NCI-H2081 (cell line): ENCODE results near the gene RBM25.

Source experiments
- DNase-seq, 2 experiments: peaks; one replicate each; lab custom pipeline; 2025; lab: John Stamatoyannopoulos, UW

Gene RBM25

GRCh38 chr14:73102806-73103497 is 44.6 kb downstream of the RBM25 start:
- DNase-seq = no peak

DNA sequence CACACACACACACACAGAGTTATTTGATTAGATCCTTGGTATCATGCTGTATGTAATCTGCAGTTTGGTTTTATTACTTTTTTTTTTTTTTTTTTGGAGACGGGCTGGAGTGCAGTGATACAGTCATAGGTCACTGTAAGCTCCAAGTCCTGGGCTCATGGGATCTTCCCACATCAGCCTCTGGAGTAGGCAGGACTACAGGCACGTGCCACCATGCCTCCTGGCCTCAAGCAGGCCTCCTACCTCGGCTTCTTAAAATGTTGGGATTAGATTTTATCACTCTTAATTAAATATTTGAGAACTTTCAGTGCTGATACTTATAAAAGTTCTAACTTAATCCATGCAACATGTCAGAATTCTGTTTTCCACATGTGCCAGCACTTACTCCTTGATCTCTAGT is 46.7 kb downstream of the RBM25 start:
- no peak for DNase-seq

- no peak for DNase-seq
These were observed 47.4 kb downstream of the RBM25 start for GRCh38 chr14:73105727-73106126.

- DNase-seq = no peak
These were observed 57.8 kb downstream of the RBM25 start for GRCh38 chr14:73116079-73116665.

DNA sequence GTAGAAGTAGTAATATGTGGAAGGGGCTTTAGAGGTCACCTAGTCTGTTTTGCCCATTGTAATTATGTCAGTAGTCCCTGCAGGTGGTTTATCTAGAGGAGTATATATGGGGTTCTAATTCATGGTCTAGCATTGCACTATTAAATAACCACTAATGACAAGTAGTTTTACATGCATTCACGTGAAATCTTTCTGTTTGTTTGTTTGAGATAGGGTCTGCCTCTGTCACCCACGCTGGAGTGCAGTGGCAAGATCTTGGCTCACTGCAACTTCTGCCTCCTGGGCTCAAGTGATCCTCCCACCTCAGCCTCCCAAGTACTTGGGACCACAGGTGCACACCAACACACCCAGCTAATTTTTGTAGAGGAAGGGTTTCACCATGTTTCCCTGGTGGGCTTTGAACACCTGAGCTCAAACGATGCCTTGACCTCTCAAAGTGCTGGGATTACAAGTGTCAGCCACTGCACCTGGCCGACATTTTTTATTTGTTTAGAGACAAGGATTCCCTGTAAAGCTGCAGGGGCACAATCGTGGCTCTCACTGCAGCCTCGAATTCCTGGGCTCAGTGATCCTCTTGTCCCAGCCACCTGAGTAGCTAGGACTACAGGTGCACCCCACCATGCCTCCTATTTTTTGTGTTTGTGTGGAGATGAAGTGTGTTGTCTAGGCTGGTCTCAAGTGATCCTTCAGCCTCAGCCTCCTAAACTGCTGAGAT is 66.0 kb downstream of the RBM25 start:
- DNase-seq = no peak

DNA sequence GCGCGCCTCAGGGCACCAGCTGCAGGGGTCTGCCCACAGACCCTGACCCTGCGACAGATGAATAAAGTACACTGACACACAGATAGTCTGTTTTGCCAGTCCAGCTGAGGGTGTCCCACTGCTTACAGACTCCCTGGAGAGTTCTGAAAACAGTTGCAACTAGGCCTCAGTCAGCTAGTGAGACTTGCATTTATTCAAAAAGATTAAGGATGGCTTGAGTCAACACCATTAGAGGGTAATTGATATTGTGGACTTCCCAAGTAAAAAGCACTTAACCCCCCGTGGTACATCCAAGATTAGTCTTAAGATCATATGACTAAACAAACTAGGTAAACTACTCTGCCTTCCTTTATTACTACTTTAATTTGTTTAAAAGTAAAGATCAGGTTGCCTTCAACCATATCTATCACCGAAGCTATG is 66.8 kb downstream of the RBM25 start:
- peak; percentile 5 to 58 for DNase-seq

DNA sequence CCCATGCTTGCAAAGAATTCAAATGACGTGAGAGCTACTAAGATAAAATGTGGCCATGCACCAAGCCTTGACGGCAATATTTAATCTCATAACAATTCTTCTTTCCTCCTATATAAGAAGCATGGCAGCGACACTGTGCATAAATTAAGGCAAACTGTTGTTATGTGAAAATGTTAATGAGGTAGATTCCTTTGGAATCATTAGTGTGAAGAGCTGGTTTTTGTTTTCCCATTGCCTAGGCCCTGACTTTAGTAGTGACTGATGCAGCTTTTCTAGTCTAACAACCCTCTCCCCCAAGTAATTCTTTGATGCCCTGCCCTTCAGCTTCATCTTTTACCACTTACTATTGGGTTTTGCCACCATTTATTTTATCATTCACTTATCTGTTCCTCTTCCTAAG is 67.4 kb downstream of the RBM25 start:
- no peak for DNase-seq

DNA sequence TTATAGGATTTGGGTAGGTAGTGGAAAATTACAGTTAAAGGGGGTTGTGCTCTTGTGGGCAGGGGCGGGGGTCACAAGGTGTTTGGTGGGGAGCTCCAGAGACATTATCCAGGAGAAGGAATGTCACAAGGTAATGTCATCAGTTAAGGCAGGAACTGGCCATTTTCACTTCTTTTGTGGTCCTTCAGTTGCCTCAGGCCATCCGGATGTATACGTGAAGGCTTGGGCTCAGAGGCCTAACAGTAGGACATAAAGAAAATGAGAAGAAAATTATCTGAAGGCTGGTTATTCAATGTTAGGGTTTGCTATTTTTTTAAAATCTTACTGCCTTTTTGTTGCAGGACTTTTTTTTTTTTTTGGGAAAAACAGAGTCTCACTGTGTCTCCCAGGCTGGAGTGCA is 75.5 kb downstream of the RBM25 start:
- DNase-seq = no peak

DNA sequence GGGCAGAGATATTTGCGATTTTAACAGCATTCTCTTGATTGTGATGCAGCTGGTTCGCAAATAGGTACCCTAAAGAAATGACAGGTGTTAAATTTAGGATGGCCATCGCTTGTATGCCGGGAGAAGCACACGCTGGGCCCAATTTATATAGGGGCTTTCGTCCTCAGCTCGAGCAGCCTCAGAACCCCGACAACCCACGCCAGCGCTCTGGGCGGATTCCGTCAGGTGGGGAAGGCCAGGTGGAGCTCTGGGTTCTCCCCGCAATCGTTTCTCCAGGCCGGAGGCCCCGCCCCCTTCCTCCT is 77.7 kb downstream of the RBM25 start:
- no peak for DNase-seq

- DNase-seq = peak; percentile 90 to 93
These were observed 78.3 kb downstream of the RBM25 start, which contains the start of gene PSEN1 for GRCh38 chr14:73136387-73137225. TSS of gene PSEN1 (plus strand) at chr14:73136507. CDS start at chr14:73148020, 11,513 bp downstream.

DNA sequence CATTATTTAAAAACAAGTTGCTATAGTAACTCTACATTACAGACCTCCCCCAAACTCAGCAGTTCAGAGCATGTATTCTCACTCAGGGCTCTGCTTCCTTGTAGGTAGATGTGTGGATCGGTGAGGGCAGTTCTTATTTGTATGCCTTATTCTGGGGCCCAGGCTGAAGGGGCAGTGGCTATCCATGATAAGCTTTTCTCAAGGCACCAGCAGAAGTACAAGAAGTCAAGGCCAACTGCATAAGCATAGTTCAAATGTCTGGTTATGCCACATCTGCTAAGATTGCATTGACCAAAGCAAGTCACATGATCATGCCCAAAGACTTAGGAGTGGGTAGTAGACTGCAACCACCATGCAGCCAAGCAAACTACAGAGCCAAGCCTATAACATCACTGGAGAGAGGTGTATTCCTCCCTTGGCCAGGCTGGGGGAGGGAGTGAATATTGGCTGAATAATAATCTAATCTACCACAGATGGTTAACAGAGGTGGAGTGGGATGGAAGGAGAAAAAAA is 82.5 kb downstream of the RBM25 start:
- DNase-seq = no peak

DNA sequence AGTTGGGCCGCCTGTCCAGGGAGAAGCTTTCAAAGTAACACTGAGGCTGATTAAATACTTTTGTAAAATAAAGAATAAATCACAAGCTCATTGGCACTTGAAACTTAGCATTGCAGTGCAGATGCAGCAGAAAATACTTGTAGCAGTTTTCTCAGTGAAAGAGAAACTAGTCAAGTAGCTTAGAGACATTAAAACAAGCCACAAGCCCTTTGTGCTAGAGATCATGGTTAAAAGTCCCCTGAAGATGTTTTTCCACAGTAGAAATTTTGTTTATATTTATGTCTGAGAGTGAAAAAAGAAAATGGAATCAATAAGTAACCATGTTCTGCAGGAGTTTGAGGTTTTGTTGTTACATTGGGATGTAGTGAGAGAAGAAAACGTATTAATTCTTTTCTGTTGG is 83.9 kb downstream of the RBM25 start:
- DNase-seq = no peak

DNA sequence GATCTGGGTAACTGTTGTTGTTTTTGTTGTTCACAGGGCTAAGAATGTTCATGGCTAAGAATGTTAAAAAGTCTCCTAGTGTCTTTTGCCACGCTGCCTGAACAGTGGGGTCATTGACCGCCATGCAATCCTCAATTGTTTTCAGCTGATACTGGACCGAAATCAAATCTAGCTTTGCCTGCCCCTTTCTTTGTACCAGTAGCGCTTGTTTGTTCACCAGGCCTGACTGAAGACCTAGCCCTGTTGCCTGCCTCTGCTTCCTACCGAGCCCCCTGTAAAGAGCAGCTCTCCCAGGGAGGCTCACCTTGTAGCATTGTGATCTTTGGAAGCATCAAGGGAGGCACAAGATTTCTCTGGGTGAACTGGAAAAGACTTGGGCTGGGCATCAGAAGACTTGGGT is 84.7 kb downstream of the RBM25 start:
- no peak for DNase-seq

DNA sequence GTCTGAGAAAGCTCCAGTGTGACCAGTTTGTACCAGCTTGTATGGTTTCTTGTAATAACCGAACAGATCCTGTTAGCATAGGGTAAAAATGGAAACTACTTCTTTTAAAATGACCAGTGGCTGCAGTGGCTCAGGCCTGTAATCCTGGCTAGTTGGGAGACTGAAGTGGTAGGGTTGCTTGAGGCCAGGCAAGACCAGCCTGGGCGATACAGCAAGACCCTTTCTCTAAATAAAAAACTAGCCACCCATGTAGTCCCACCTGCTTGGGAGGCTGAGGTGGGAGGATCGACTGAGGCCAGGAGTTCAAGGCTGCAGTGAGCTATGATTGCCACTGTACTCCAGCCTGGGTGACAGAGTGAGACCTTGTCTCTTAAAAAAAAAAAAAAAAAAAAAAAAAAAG is 85.3 kb downstream of the RBM25 start:
- no peak for DNase-seq

DNA sequence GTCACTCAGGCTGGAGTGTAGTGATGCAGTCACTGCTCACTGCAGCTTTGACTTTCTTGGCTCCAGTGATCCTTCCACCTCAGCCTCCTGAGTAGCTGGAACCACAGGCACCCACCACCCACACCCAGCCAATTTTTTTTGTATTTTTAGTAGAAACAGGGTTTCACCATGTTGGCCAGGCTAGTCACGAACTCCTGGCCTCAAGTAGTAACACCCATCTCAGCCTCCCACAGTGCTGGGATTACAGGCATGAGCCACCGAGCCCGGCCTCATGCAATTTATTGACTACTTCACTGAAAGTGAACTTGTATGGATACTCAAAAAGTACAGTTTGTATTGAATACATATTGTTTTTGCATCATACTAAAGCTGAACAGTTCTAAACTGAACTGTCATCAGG is 87.0 kb downstream of the RBM25 start:
- no peak for DNase-seq

- DNase-seq = no peak
These were observed 87.8 kb downstream of the RBM25 start for GRCh38 chr14:73146111-73146510.

- no peak for DNase-seq
These were observed 91.4 kb downstream of the RBM25 start for GRCh38 chr14:73149753-73150152.

- no peak for DNase-seq
These were observed 94.9 kb downstream of the RBM25 start for GRCh38 chr14:73153272-73153671.

- DNase-seq = no peak
These were observed 103.9 kb downstream of the RBM25 start for GRCh38 chr14:73162251-73162650.

DNA sequence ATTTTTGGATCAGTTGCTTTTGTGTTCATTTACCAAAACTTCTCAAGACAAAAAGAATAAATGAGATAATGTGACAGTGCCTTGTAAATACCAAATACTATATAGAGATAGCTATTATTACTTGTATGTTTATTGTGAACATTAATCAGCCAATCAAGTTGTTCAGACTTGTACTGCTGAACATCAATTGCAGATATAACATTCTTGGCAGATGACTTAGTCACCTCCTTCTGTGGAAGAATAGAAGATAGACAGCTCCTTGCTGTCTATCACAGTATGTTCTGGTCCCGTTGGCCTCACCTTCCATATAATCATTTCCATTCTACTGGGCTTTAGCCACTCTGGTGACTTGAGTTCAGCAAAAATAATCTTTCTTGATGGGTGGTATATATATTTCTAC is 108.1 kb downstream of the RBM25 start:
- no peak for DNase-seq

- no peak for DNase-seq
These were observed 109.4 kb downstream of the RBM25 start for GRCh38 chr14:73167727-73168126.

DNA sequence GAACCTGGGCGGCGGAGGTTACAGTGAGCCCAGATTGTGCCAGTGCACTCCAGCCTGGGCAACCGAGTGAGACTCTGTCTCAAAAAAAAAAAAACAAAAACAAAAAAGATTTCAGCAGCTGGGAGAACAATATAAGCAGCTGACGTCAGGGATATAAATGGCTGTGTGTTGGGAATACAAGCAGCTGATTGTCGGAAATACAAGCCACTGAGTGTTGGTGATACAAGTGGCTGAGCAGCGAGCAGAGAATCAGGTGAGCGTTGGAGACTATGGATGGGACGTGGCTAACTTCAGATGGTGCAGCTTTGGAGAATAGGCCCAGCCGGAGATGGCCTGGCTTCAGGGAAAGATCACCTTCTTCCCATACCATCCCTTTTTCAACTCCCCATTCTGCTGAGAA is 109.9 kb downstream of the RBM25 start:
- no peak for DNase-seq
